ENCODE measurements around the gene SNCB.

DNA sequence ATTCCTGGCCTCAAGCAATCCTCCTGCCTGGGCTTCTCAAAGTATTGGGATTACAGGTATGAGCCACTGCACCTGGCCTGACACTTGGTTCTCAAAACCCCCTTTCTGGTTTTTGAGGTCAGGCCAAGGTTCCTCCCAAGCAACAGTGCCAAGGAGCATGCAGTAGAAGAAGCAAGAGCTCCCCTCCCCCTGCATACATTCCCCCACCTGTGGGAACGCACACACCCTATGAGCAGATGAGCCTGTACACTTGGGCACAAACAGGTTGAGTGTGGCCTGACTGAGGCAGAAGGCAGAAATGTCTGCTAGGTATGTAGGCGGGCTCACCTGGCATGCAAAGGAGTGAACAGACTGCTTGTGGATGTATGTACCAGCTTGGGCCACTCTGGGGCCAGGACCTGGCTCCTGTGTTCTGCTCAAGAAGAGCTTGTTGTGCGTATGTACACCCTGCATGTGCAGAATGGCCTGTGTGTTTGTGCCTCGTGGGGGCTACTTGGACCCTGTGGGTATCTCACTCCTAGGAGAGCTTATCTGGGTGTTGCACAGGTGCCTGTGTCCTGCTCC is 22.1 kb downstream of the SNCB start:
- TF ChIP-seq TAF1 (IDR thresholded peaks at IDR 0.05; ENCODE audit: borderline replicate concordance, low read depth, low read length) (no peak), POLR2AphosphoS5 (IDR thresholded peaks at IDR 0.05; ENCODE audit: low read depth, low read length) (no peak), EP300 (IDR thresholded peaks at IDR 0.05; ENCODE audit: borderline replicate concordance in 1 of 2, low read depth in 1 of 2, low read length in 1 of 2) (no peak), FOXM1 (IDR thresholded peaks at IDR 0.05; ENCODE audit: low read depth) (no peak), TEAD4 (IDR thresholded peaks at IDR 0.05; ENCODE audit: borderline replicate concordance, insufficient read depth) (no peak), SMC3 (IDR thresholded peaks at IDR 0.05; ENCODE audit: low read depth, low read length) (no peak), CHD2 (IDR thresholded peaks at IDR 0.05; ENCODE audit: low read length, partially characterized antibody) (no peak)
- TF ChIP-seq, protein P1, sequence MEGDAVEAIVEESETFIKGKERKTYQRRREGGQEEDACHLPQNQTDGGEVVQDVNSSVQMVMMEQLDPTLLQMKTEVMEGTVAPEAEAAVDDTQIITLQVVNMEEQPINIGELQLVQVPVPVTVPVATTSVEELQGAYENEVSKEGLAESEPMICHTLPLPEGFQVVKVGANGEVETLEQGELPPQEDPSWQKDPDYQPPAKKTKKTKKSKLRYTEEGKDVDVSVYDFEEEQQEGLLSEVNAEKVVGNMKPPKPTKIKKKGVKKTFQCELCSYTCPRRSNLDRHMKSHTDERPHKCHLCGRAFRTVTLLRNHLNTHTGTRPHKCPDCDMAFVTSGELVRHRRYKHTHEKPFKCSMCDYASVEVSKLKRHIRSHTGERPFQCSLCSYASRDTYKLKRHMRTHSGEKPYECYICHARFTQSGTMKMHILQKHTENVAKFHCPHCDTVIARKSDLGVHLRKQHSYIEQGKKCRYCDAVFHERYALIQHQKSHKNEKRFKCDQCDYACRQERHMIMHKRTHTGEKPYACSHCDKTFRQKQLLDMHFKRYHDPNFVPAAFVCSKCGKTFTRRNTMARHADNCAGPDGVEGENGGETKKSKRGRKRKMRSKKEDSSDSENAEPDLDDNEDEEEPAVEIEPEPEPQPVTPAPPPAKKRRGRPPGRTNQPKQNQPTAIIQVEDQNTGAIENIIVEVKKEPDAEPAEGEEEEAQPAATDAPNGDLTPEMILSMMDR (IDR thresholded peaks at IDR 0.05): no peak
- TF ChIP-seq, protein P2, sequence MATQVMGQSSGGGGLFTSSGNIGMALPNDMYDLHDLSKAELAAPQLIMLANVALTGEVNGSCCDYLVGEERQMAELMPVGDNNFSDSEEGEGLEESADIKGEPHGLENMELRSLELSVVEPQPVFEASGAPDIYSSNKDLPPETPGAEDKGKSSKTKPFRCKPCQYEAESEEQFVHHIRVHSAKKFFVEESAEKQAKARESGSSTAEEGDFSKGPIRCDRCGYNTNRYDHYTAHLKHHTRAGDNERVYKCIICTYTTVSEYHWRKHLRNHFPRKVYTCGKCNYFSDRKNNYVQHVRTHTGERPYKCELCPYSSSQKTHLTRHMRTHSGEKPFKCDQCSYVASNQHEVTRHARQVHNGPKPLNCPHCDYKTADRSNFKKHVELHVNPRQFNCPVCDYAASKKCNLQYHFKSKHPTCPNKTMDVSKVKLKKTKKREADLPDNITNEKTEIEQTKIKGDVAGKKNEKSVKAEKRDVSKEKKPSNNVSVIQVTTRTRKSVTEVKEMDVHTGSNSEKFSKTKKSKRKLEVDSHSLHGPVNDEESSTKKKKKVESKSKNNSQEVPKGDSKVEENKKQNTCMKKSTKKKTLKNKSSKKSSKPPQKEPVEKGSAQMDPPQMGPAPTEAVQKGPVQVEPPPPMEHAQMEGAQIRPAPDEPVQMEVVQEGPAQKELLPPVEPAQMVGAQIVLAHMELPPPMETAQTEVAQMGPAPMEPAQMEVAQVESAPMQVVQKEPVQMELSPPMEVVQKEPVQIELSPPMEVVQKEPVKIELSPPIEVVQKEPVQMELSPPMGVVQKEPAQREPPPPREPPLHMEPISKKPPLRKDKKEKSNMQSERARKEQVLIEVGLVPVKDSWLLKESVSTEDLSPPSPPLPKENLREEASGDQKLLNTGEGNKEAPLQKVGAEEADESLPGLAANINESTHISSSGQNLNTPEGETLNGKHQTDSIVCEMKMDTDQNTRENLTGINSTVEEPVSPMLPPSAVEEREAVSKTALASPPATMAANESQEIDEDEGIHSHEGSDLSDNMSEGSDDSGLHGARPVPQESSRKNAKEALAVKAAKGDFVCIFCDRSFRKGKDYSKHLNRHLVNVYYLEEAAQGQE (IDR thresholded peaks at IDR 0.05; ENCODE audit: low read depth, low read length): no peak
